Hematopoietic multipotent progenitor cell treated with erythropoietin and hydrocortisone succinate and interleukin-3 and kit ligand, for 8 days (in vitro differentiated cells): ENCODE data around the gene COL6A3.
"Not testable (repeated sequence)": the region's sequence is repeated elsewhere in the genome, so short reads cannot be mapped to it uniquely, and the experiment has no call there.

ENCODE experiments used
- DNase-seq: peaks from one replicate; pipeline ENCODE4 v3.0.0-alpha.2; 2015

COL6A3 gene

GRCh38 chr2:237411683-237412423, 2.1 kb downstream of the COL6A3 start:
- no peak for DNase-seq

DNA sequence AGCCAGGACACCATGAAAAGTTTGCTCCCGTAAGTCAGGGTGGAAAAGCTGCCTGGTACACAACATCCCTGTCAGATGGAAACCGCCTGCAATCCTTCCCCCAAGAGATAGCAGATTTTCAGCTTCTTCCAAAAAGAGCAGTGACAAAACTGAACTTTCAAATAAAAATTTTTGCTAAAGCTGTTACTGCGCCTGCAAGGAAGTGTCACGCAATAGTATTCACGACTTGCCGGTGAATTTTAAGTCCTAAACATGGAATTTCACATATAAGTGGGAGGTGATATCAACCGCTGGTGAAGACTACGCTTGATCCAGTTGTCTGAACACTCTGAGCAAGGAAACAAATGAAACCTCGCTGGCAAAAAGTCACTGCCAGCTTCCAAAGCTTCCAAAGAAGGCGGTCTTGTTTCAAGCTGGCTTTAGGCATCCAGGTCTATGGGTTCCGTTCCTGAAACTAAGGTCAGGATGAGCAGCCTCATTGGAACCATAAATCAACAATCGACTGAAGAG, 2.8 kb downstream of the COL6A3 start:
- DNase-seq = no peak

DNA sequence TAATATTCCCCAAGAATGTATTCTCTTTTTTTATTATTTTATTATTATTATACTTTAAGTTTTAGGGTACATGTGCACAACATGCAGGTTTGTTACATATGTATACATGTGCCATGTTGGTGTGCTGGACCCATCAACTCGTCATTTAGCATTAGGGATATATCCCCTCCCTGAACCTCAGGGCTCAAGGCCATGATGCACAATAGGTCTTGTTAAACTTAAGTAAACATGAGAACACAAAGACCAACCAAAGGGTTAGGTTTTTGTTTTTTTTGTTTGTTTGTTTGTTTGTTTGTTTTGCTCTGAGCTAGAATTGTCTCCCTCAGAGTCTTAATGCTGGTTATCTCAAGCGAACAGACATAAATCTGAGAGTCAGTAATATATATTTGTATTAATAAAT, 4.7 kb downstream of the COL6A3 start:
- not testable (repeated sequence) for DNase-seq

DNA sequence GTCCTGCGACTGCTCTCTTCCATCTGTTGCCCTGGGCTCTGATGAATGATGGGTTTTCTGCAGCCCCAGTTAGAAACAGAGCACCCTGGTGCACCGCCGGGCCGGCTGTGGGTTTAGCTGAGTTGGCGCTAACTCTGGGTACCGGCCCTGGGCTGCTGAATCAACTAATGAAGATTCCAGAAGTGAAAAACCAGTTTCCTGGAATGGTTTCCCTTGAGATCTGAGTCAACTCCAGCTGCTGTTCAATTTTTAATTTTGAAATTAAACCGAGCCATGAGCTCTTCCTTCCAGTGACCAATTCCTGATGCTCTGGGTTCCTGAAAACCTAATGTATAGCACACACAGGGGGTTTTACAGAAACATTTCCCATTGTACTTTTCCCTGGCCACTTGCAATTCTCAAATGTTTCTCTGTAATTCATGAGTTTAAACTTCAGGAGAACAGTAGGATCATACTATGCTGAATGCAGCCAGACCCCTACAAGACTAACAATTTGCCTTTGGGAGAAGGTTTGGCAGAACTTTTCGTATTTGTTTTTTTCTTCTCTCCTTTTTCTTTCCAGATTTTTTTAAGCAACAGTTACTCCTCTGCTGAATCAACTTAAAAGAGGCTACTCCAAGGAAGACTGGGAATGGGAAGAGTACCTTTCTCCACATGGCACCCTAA, 5.5 kb downstream of the COL6A3 start:
- no peak for DNase-seq

DNA sequence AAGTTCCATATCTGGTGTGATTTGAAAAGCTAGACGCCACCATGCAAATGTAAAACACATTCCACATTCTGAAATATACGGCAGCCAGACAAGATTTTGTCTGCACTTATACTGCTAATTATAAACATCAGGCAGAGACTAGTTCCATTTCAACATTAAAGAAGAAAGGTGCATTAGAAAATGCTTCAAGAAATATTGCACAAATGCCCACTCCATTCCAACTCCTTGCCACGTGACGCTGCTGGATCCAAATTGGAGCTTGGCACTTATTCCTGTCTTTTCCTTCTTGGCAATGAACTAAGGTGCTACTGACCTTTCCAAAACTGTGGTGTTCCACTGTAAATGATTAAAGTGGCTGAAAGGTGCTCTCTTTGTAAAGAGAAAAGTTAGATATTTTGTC, 6.3 kb downstream of the COL6A3 start:
- no peak for DNase-seq

GRCh38 chr2:237406371-237406895, 7.5 kb downstream of the COL6A3 start:
- DNase-seq = no peak

DNA sequence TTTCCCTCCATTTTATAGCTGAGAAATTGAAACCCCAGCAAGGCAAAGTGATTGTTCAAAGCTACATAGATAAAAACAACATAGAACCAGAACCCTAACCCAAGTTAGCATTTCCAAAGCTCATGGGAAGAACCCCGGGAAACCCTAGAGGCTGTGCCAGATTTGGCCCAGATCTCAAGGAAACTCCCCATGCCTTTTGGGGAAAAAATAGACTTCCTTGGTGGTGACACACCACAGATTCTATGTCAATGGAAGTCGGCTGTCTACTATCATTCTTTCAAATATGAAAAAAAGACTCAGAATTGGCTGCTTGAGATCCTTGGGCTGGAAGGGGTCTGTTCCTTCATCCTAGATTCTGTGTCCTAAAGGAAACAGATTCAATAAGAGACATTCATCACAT, 8.4 kb downstream of the COL6A3 start:
- no peak for DNase-seq

GRCh38 chr2:237405006-237405559, 8.9 kb downstream of the COL6A3 start:
- no peak for DNase-seq

- DNase-seq = no peak
These were observed 9.6 kb downstream of the COL6A3 start for GRCh38 chr2:237404413-237404812.

DNA sequence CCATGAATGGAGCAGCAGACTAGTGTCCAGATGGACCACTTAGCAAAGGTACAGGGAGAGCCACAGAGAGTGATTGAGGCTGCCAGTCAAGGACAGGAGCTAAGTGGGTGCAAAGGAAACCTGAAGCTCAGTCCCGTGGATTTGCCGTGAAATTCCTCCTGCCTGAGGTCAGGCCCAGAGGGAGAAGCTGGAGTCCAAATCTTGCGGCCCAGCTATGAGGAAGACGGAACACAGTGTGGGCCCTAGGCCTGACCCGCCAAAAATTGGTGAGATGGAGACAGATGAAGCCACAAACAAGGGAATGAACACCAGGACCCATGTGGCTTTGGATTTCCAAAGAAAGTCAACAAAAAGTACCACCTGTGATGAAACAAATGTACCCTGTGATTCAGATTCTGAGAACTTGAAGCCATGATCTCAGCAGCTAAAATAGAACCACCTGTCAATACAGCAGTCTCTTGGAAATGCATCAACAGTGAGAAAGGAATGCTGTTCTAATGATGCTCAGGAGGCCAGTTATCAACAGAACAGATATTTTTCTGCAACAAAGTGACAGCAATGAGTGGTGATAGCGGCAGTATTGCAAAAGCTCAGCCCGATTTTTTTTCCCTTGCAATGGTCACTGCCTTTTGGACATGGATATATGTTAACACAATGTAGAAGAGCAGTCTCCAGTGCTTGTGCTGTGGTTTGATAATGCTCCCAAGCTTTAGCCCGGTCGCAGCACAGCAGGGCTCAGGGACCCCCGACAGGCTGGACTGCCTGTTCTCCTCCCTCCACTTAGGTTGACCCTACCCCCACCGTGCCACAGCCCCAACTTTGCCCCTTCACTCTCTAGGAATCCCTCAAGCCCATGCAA, 10.7 kb downstream of the COL6A3 start:
- DNase-seq = no peak

- DNase-seq = no peak
These were observed 13.8 kb downstream of the COL6A3 start for GRCh38 chr2:237400199-237400598.

- DNase-seq = no peak
These were observed 16.9 kb downstream of the COL6A3 start for GRCh38 chr2:237397072-237397471.

- no peak for DNase-seq
These were observed 20.4 kb downstream of the COL6A3 start for GRCh38 chr2:237393523-237393922.

DNA sequence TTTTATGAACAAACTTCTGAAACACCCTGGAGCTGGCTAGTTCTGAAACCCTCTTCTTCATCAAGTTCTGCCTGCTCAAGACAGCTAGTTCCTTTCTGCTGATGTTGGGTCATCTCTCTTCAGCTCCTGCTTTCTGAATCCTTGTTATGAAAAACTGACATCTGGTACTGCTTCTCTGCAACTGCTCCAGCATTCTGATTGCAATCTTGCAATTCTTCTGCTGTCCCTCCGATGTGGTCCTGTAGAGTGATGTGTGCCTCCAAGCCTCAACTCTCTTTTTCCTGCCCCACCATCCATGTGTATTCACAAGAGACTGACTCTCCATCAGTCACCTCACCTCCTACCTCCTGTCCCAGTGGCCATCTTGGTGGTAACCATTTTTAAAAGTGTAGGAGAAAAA, 21.8 kb downstream of the COL6A3 start:
- no peak for DNase-seq

GRCh38 chr2:237391140-237391539, 22.8 kb downstream of the COL6A3 start:
- DNase-seq = no peak

- DNase-seq = no peak
These were observed 23.7 kb downstream of the COL6A3 start for GRCh38 chr2:237390235-237390634.

DNA sequence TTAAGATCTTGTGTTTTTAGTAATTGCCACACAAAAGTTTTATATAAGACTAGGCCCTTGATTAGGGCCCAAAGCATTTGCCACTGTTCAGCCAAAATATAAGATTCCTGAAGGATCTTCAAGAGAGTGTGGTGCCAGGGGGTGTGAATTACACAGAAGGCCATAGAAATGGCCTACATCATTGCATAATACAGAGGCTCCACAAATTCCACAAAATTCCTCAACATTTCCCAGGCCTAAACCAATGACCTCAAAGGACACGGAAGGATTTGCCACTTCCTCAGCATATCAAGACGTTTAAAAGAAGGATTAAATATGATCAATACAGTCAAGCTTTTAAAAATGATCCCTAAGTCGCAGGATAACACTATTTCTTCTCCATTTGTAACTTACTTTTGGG, 24.1 kb downstream of the COL6A3 start:
- no peak for DNase-seq

DNA sequence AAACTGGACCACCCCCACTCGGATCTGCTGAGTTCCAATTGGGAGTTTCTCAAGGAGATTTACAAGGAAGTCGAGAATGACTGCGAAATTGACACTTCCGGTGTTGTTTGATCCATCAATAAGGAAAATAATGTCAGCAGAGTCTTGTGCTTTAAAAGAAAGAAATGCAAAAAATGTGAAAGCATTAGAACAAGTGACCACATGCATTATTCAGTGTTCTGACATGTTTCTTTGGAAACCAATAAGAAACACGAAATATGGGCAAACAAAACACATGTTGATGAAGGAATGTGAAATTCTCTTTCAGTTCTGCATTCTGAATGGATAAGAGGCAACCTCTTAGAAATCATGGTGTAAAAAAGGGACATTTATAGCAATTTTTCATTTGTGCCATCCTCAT, 25.9 kb downstream of the COL6A3 start:
- DNase-seq = no peak

DNA sequence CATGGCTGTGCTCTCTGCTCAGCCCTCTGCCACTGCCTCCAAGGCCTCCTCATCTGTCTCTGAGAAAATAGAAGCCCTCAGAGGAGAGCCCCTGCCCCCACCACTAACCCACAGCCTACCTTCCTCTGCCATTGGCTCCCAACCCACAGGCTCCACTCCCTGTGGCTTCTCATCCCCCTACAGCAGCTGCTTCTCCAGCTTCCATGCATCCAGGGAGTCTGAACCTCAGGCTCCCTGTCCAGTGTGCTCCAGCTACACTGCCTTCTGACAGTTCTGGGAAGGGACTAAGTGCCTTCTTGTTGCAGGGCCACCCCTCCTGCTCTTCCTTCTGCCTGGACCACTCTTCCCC, 29.3 kb downstream of the COL6A3 start:
- no peak for DNase-seq

DNA sequence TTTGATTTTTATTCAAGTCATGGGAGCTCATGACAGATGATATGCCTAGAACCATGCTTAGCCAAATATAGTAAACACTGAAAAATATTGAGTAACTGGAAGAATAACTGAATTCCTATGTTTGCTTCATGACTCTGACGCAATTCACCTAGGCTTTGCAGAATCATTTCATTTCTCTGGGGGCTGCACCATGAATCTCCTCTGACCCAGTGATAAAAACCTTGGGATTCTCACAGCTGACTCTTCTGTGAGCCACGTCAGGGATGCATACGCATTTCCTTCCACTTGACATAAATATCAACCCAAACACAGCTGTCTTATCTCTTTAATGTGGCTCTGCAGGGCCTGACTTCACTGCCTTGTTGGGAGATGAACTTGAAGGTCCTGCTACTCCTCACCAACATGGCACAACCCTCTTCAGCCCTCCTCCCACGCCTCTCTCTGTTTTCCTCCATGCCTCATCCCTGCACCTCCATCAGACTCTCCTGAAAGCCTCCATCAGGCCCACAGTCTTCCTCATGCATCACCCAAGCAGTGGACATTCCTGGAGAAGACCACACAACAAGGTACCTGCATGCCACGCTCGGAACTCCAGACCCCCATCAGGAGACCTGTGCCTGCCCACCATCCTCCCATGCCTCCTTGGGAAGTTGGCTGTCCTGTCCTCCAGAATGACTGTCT, 29.8 kb downstream of the COL6A3 start:
- DNase-seq = no peak

DNA sequence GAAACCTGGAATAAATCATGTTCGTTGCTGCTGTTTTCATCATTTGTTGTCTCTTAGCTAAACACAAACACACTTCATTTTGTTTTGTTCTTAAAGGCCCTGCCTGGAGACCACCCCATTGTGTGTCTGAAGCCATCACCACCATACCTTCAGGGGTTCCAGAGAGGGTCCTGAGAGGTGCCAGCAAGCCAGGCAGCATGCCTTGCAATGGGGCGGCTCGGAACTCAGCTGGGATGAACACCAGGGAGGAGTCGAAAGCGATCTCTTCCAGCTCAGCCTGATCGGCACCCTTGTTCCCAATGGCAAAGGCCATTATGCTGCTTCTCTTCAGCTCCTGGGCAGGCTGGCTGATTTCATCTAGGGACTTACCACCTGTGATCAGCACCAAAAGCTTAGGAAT, 33.2 kb downstream of the COL6A3 start:
- no peak for DNase-seq

GRCh38 chr2:237379636-237380035, 34.3 kb downstream of the COL6A3 start:
- no peak for DNase-seq

GRCh38 chr2:237378650-237379049, 35.3 kb downstream of the COL6A3 start:
- no peak for DNase-seq
